ENCODE measurements around the gene NRARP. TPM values are rescaled to one million over a fixed set of nuclear protein-coding genes. Genes with fewer than 3 reads are reported as not detected.
A peak's percentile ranks its signal among the peaks of the same experiment; 100 is the strongest.

The NRARP gene
- total and polyA plus RNA-seq, 2 of the 13 experiments (the other 11 are each of a cell fraction or from before 2014, with no cell fraction given), result 0.22 to 0.46 TPM

GRCh38 chr9:137277329-137278041, 24.6 kb downstream of the NRARP start, which contains the start of gene TOR4A (continued):
- TF ChIP-seq ZNF589 (CRISPR knock-in tag; conservative IDR thresholded peaks at IDR 0.05), result no peak
- TF ChIP-seq ZNF607 (CRISPR knock-in tag; IDR thresholded peaks at IDR 0.05; ENCODE audit: borderline replicate concordance), result peak; percentile 70
- no peak for TF ChIP-seq FOXP1 (IDR thresholded peaks at IDR 0.05)
- TF ChIP-seq FOXP1 (CRISPR knock-in tag; IDR thresholded peaks at IDR 0.05), result peak; percentile 20
- no peak; the same call in 1 of the 2 replicates for TF ChIP-seq ZNF350 (CRISPR knock-in tag; IDR thresholded peaks at IDR 0.05; ENCODE audit: borderline replicate concordance, low read depth)
- TF ChIP-seq BORCS8-MEF2B (CRISPR knock-in tag; IDR thresholded peaks at IDR 0.05), result peak; percentile 43
- TF ChIP-seq NCOA1 (CRISPR knock-in tag; IDR thresholded peaks at IDR 0.05), result no peak
- peak; percentile 21 for TF ChIP-seq ZSCAN20 (CRISPR knock-in tag; IDR thresholded peaks at IDR 0.05; ENCODE audit: borderline replicate concordance)
- TF ChIP-seq CSRNP1 (CRISPR knock-in tag; IDR thresholded peaks at IDR 0.05), result peak; percentile 81; the same call in 1 of the 2 replicates
- TF ChIP-seq ZNF503 (CRISPR knock-in tag; IDR thresholded peaks at IDR 0.05), result peak; percentile 51; the same call in 1 of the 2 replicates
- TF ChIP-seq ZNF224 (CRISPR knock-in tag; IDR thresholded peaks at IDR 0.05), result no peak
- 0 out of 2 replicates have a peak, but pooled peaks have one; percentile 23 for TF ChIP-seq ZNF879 (CRISPR knock-in tag; IDR thresholded peaks at IDR 0.05)
- peak; percentile 91; the same call in 1 of the 2 replicates for TF ChIP-seq SIN3A (IDR thresholded peaks at IDR 0.05; ENCODE audit: borderline replicate concordance, low read depth, low read length)
- peak; percentile 66; the same call in 1 of the 2 replicates for TF ChIP-seq MTF2 (CRISPR knock-in tag; IDR thresholded peaks at IDR 0.05; ENCODE audit: borderline replicate concordance)
- peak; percentile 92; the same call in 1 of the 2 replicates for TF ChIP-seq YEATS2 (CRISPR knock-in tag; IDR thresholded peaks at IDR 0.05; ENCODE audit: borderline replicate concordance)
- TF ChIP-seq FLYWCH1 (CRISPR knock-in tag; IDR thresholded peaks at IDR 0.05), result no peak
- peak; percentile 94 for TF ChIP-seq KDM2A (CRISPR knock-in tag; IDR thresholded peaks at IDR 0.05; ENCODE audit: borderline replicate concordance, low read depth)
- no peak for TF ChIP-seq ZNF547 (CRISPR knock-in tag; IDR thresholded peaks at IDR 0.05)
- no peak for TF ChIP-seq RERE (CRISPR knock-in tag; IDR thresholded peaks at IDR 0.05; ENCODE audit: low read depth)
- TF ChIP-seq KAT7 (CRISPR knock-in tag; IDR thresholded peaks at IDR 0.05; ENCODE audit: borderline replicate concordance), result peak; percentile 68; the same call in 1 of the 2 replicates
- peak; percentile 62; the same call in 1 of the 2 replicates for TF ChIP-seq SALL1 (CRISPR knock-in tag; IDR thresholded peaks at IDR 0.05)
- peak; percentile 78; the same call in 1 of the 2 replicates for TF ChIP-seq ZNF441 (CRISPR knock-in tag; IDR thresholded peaks at IDR 0.05; ENCODE audit: borderline replicate concordance)
